Panc1 (cell line): ENCODE results near the gene ZDHHC20. TPM values are rescaled to one million over a fixed set of nuclear protein-coding genes. Genes with fewer than 3 reads are reported as not detected.

Experiments used
- ATAC-seq: fragments of 200-7000 bp; cut with Tn5 transposase; 2 replicates; pipeline ENCODE4 v1.9.1; 2020; ENCODE audit warnings: mild to moderate bottlenecking, moderate library complexity
- Bru-seq: library from RNA; stranded (reverse); fragments of 400-500 nt; gene quantifications from one replicate; lab custom pipeline; 2021; lab: Mats Ljungman, UMichigan
- BruChase-seq, 2 experiments: library from RNA; stranded (reverse); fragments of 400-500 nt; gene quantifications; one replicate each; lab custom pipeline; 2021; lab: Mats Ljungman, UMichigan
- BruUV-seq: library from RNA; stranded (reverse); fragments of 400-500 nt; replicated peaks from 2 replicates; lab custom pipeline; 2021; lab: Mats Ljungman, UMichigan
- CTCF ChIA-PET: fragments of 300-600 bp; sonication (Branson Sonifier 250); formaldehyde crosslinking; loops from one replicate; lab custom pipeline; 2022; ENCODE audit warnings: antibody characterized with exemption; lab: Charles Lee
- POLR2A ChIA-PET: fragments of 300-600 bp; sonication (Branson Sonifier 250); formaldehyde crosslinking; loops from one replicate; lab custom pipeline; 2022; ENCODE audit warnings: antibody characterized with exemption; lab: Charles Lee
- DNase-seq: peaks from one replicate; pipeline ENCODE4 v3.0.0-alpha.2; 2010; ENCODE audit warnings: low read depth, low spot score
- H3K27ac ChIP-seq: 2 replicates; pipeline ENCODE4 v1.5.1; 2011; ENCODE audit warnings: mild to moderate bottlenecking, low read length, inconsistent platforms
- H3K27me3 ChIP-seq: fragments of 200-500 bp; sonication (Bioruptor generic); 2 replicates; pipeline ENCODE4 v1.6.0; 2014; ENCODE audit warnings: low read length, inconsistent platforms; ENCODE audit not compliant: control insufficient read depth, insufficient read depth
- H3K36me3 ChIP-seq: fragments of 200-500 bp; sonication (Bioruptor generic); 2 replicates; pipeline ENCODE4 v1.5.1; 2014; ENCODE audit warnings: inconsistent platforms, mild to moderate bottlenecking, low read length, moderate library complexity; ENCODE audit not compliant: control insufficient read depth, insufficient read depth
- H3K4me1 ChIP-seq: 2 replicates; pipeline ENCODE4 v1.5.1; 2011; ENCODE audit warnings: inconsistent platforms, mild to moderate bottlenecking, low read length, moderate library complexity; ENCODE audit not compliant: control insufficient read depth, insufficient read depth
- H3K4me3 ChIP-seq, 2 experiments: 2 replicates each; pipeline ENCODE4 v1.5.1; 2011 to 2012; ENCODE audit warnings: low read depth in 2 of 2, low read length in 2 of 2, mild to moderate bottlenecking in 2 of 2, inconsistent platforms in 1 of 2, moderate library complexity in 1 of 2
- H3K9me3 ChIP-seq: fragments of 200-500 bp; sonication (Bioruptor generic); 2 replicates; pipeline ENCODE4 v1.5.1; 2014; ENCODE audit warnings: low read depth, mild to moderate bottlenecking, inconsistent platforms, low read length, moderate library complexity; ENCODE audit not compliant: control insufficient read depth, insufficient read depth
- POLR2AphosphoS5 ChIP-seq: IDR thresholded peaks from 2 replicates; pipeline ENCODE4 v1.6.1; 2012; ENCODE audit warnings: mild to moderate bottlenecking, low read depth, low read length, moderate library complexity
- SIN3A ChIP-seq: IDR thresholded peaks from 2 replicates; pipeline ENCODE4 v1.6.1; 2012; ENCODE audit warnings: low read depth, mild to moderate bottlenecking, low read length, moderate library complexity, borderline replicate concordance; ENCODE audit not compliant: insufficient read depth
- TCF7L2 ChIP-seq: IDR thresholded peaks from 2 replicates; pipeline ENCODE4 v1.6.1; 2011; ENCODE audit warnings: mild to moderate bottlenecking, low read depth, low read length, inconsistent platforms
- in situ Hi-C: cut with HindIII; loops from 2 replicates; pipeline ENCODE4 v1.10.0; 2016; ENCODE audit warnings: low sequenced_read_pairs, low pct_unique_long_range_greater_than_20kb
- intact Hi-C: fragments of 100-400 bp; cut with micrococcal nuclease; formaldehyde crosslinking; loops from one replicate; pipeline ENCODE4 v1.10.0; 2022; ENCODE audit not compliant: unreplicated experiment
- long read RNA-seq: library from polyadenylated mRNA; unstranded; transcript quantifications from one replicate; pipeline ENCODE4 v2.0.0, GENCODE V29; 2021; ENCODE audit not compliant: unreplicated experiment
- polyA plus RNA-seq: library from polyadenylated mRNA; unstranded; fragments of >200 nt; gene quantifications from one replicate; pipeline ENCODE4 v1.2.1, GENCODE V29; 2012; ENCODE audit warnings: missing spikeins; ENCODE audit not compliant: insufficient read length
- total RNA-seq: library from RNA; stranded (reverse); gene quantifications from one replicate; pipeline ENCODE4 v1.2.1, GENCODE V29; 2021; ENCODE audit not compliant: unreplicated experiment
- TF ChIP-seq, protein P1 (sequence below), 2 experiments: IDR thresholded peaks; 2 replicates each; pipeline ENCODE4 v1.6.1; 2011 to 2012; ENCODE audit warnings: low read depth in 2 of 2, control low read depth in 1 of 2, low read length in 1 of 2, mild to moderate bottlenecking in 1 of 2, moderate library complexity in 1 of 2; ENCODE audit not compliant: insufficient read depth in 1 of 2
- TF ChIP-seq, protein P2 (sequence below): fragments of 450-650 bp; IDR thresholded peaks from 2 replicates; pipeline ENCODE4 v1.5.1; 2017; ENCODE audit warnings: mild to moderate bottlenecking

The ZDHHC20 gene, protein sequence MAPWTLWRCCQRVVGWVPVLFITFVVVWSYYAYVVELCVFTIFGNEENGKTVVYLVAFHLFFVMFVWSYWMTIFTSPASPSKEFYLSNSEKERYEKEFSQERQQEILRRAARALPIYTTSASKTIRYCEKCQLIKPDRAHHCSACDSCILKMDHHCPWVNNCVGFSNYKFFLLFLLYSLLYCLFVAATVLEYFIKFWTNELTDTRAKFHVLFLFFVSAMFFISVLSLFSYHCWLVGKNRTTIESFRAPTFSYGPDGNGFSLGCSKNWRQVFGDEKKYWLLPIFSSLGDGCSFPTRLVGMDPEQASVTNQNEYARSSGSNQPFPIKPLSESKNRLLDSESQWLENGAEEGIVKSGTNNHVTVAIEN
- total RNA-seq (38.7 TPM), Bru-seq, nascent RNA (percentile 71 among the genes with signal in this experiment), BruChase-seq, experiment 1, labeled RNA remaining after a 2-hour chase (percentile 73 among the genes with signal in this experiment), BruChase-seq, experiment 2, labeled RNA remaining after a 6-hour chase (percentile 84 among the genes with signal in this experiment)
- polyA plus RNA-seq, result 13.3 TPM
- long read RNA-seq, full-length matches to known transcripts, result 5 of 42 reads
- long read RNA-seq, partial matches to known transcripts, result 11 of 42 reads
- long read RNA-seq, other reads (novel, unspliced or antisense), result 26 of 42 reads

DNA sequence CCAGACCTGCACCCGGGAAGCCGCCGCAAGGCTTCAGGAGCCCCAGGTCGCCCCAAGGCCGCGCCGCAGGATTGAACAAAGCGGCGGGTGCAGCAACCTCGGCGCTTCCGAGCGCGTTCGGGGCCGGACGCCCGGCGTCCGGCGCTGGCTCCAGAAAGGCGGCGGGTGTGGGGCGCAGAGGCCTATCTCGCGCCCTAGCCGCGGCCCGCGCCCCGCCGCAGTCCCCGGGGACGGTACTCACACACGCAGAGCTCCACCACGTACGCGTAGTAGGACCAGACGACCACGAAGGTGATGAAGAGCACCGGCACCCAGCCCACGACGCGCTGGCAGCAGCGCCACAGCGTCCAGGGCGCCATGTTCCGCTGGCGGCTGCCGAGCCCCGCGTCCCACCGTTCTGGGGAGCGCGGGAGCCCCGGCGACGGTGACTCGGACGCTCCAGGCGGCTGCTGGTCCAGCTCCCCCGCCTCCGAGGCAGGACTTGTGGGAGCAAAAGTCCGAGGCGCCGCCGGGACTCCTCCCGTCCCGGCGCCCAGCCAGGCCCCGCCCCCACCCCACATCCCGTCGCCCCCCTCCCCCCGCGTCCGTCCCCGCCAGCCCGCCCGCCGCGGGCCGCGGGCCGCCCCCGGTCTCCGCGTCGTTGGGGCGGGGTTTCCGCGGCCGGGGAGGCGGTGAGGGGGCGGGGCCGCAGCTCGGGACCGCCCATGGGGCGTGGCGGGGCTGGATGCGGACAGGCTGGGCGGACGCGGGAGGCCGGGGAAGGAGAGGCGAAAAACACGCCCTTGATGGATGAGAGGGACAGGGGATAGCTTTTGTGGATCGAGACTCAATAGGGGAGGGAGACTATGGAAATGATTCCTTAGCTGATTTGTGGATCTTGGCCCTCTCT is at the start of gene ZDHHC20:
Gene ZDHHC20 (minus strand): TSS at position 491 of the 889 bp plus-strand sequence. CDS start 132 bp downstream, at position 359.
- H3K27ac ChIP-seq, result peak within 1 kb of the TSS; percentile 62
- POLR2A ChIA-PET, result interaction anchor here (0.6 kb wide), 1 partner anchor 17 kb away, joined by 6 read pairs; no protein-coding TSS in a partner anchor
- no peaks in the 10 kb centered on the region; the same call in 1 of the 2 replicates for H3K36me3 ChIP-seq
- no peak for DNase-seq
- no TSS peak for BruUV-seq
- in situ Hi-C loops, result no loop called here
- TF ChIP-seq, protein P1, sequence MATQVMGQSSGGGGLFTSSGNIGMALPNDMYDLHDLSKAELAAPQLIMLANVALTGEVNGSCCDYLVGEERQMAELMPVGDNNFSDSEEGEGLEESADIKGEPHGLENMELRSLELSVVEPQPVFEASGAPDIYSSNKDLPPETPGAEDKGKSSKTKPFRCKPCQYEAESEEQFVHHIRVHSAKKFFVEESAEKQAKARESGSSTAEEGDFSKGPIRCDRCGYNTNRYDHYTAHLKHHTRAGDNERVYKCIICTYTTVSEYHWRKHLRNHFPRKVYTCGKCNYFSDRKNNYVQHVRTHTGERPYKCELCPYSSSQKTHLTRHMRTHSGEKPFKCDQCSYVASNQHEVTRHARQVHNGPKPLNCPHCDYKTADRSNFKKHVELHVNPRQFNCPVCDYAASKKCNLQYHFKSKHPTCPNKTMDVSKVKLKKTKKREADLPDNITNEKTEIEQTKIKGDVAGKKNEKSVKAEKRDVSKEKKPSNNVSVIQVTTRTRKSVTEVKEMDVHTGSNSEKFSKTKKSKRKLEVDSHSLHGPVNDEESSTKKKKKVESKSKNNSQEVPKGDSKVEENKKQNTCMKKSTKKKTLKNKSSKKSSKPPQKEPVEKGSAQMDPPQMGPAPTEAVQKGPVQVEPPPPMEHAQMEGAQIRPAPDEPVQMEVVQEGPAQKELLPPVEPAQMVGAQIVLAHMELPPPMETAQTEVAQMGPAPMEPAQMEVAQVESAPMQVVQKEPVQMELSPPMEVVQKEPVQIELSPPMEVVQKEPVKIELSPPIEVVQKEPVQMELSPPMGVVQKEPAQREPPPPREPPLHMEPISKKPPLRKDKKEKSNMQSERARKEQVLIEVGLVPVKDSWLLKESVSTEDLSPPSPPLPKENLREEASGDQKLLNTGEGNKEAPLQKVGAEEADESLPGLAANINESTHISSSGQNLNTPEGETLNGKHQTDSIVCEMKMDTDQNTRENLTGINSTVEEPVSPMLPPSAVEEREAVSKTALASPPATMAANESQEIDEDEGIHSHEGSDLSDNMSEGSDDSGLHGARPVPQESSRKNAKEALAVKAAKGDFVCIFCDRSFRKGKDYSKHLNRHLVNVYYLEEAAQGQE (IDR thresholded peaks at IDR 0.05; ENCODE audit: insufficient read depth in 1 of 2, low read depth in 2 of 2, low read length in 1 of 2), result no peak
- TF ChIP-seq TCF7L2, result no peak
- no peak for TF ChIP-seq POLR2AphosphoS5
- TF ChIP-seq, protein P2, sequence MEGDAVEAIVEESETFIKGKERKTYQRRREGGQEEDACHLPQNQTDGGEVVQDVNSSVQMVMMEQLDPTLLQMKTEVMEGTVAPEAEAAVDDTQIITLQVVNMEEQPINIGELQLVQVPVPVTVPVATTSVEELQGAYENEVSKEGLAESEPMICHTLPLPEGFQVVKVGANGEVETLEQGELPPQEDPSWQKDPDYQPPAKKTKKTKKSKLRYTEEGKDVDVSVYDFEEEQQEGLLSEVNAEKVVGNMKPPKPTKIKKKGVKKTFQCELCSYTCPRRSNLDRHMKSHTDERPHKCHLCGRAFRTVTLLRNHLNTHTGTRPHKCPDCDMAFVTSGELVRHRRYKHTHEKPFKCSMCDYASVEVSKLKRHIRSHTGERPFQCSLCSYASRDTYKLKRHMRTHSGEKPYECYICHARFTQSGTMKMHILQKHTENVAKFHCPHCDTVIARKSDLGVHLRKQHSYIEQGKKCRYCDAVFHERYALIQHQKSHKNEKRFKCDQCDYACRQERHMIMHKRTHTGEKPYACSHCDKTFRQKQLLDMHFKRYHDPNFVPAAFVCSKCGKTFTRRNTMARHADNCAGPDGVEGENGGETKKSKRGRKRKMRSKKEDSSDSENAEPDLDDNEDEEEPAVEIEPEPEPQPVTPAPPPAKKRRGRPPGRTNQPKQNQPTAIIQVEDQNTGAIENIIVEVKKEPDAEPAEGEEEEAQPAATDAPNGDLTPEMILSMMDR, result no peak
- TF ChIP-seq SIN3A, result no peak
- no peaks in the 10 kb centered on the region; the same call in 1 of the 2 replicates for H3K4me1 ChIP-seq
- no peaks in the 10 kb centered on the region for H3K9me3 ChIP-seq
- peak; percentile 97 for ATAC-seq
- intact Hi-C loops, result no loop called here
- peak within 1 kb of the TSS; percentile 90 for H3K4me3 ChIP-seq
- H3K27me3 ChIP-seq, result no peaks in the 10 kb centered on the region
- CTCF ChIA-PET, result no interaction called here

DNA sequence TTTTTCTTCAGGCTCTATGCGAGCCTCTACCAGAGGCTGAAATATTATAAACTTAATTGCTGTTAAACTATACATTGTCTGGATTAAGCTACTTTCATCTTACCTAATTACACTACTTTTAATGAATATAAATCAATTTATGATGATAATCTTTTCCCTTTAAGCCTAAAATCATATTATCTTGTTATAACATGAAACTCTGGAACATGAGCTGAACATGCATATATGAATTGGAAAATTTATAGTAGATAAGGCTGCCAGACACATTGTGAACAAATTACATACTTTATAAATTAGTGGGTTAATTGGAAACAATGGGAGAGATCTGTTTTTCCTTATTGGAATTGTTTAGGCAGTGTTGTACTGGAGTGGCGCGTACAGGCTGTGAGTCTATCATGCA is 45.3 kb upstream of the ZDHHC20 start:
- H3K4me1 ChIP-seq, result no peaks in the 10 kb centered on the region
- no peak overlapping the region for H3K4me3 ChIP-seq
- no TSS peak for BruUV-seq
- ChIA-PET POLR2A (no interaction called here), CTCF (no interaction called here)
- intact Hi-C loops (no loop called here), in situ Hi-C loops (no loop called here)
- H3K36me3 ChIP-seq, result no peaks in the 10 kb centered on the region; the same call in 1 of the 2 replicates
- DNase-seq (no peak), ATAC-seq (no peak)
- no peaks in the 10 kb centered on the region for H3K9me3 ChIP-seq
- TF ChIP-seq POLR2AphosphoS5 (no peak), SIN3A (no peak), TCF7L2 (no peak)
- TF ChIP-seq, protein P2, result no peak
- TF ChIP-seq, protein P1 (IDR thresholded peaks at IDR 0.05; ENCODE audit: insufficient read depth in 1 of 2, low read depth in 2 of 2, low read length in 1 of 2), result no peak
- H3K27me3 ChIP-seq, result no peaks in the 10 kb centered on the region
- no peak overlapping the region for H3K27ac ChIP-seq
